Stomach (tissue), 9 donors: ENCODE results near the gene NMBR. TPM values are rescaled to one million over a fixed set of nuclear protein-coding genes. Genes with fewer than 3 reads are reported as not detected.
"Not testable (repeated sequence)": the region's sequence is repeated elsewhere in the genome, so short reads cannot be mapped to it uniquely, and the experiment has no call there.

Experiments used
- DNase-seq, 2 donors: peaks; one replicate each; pipeline versions ENCODE4 v3.0.0 to v3.0.0-alpha.2; 2013 to 2019
- H3K27ac ChIP-seq, 5 donors: fragments of 200-600 bp in 4 of 5; sonication (generic) in 4 of 5; one replicate each; pipeline ENCODE4 v1.5.1; 2013 to 2019; ENCODE audit warnings: mild to moderate bottlenecking in 1 of 5, moderate library complexity in 1 of 5
- H3K27me3 ChIP-seq, 3 donors: fragments of 200-600 bp; sonication (generic); one replicate each; pipeline ENCODE4 v1.5.1; 2017 to 2019; ENCODE audit warnings: mixed run types in 1 of 3
- H3K36me3 ChIP-seq, 4 donors: fragments of 200-600 bp; sonication (generic); 1 replicate in 3 of 4; 2 replicates in 1 of 4; pipeline ENCODE4 v1.5.1; 2016 to 2019
- H3K4me1 ChIP-seq, 4 donors: fragments of 200-600 bp; sonication (generic); one replicate each; pipeline ENCODE4 v1.5.1; 2016 to 2019
- H3K4me3 ChIP-seq, 4 donors: fragments of 200-600 bp; sonication (generic) in 3 of 4; one replicate each; pipeline ENCODE4 v1.5.1; 2016 to 2019; ENCODE audit warnings: mild to moderate bottlenecking in 1 of 4
- H3K9me3 ChIP-seq, 4 donors: fragments of 200-600 bp; sonication (generic); one replicate each; pipeline ENCODE4 v1.5.1; 2016 to 2019
- EP300 ChIP-seq: sonication (generic); formaldehyde crosslinking; IDR thresholded peaks from one replicate; pipeline ENCODE4 v1.6.1; 2017; ENCODE audit warnings: antibody characterized with exemption
- POLR2A ChIP-seq, 4 donors: fragments of 450-650 bp; IDR thresholded peaks; one replicate each; pipeline ENCODE4 v1.6.1; 2016; ENCODE audit warnings: antibody characterized with exemption in 4 of 4, control low read depth in 2 of 4, mild to moderate bottlenecking in 1 of 4, moderate library complexity in 1 of 4
- POLR2AphosphoS5 ChIP-seq, 3 donors: sonication (generic); formaldehyde crosslinking; IDR thresholded peaks; one replicate each; pipeline ENCODE4 v1.6.1; 2016; ENCODE audit warnings: antibody characterized with exemption in 3 of 3
- WGBS, 5 donors: extraction: QIAGEN DNeasy Blood & Tissue Kit in 3 of 5; methylation state at CpG; one replicate each; pipeline versions ENCODE4 v1.1.5 to v1.1.7; 2013 to 2018; 5-methylcytosine and 5-hydroxymethylcytosine counted together
- intact Hi-C: fragments of 100-400 bp; cut with DNase I; formaldehyde crosslinking; loops from one replicate; pipeline ENCODE4 v1.15.1; 2023; ENCODE audit warnings: low total_unique reads
- polyA plus RNA-seq, 3 donors: library from polyadenylated mRNA; stranded (reverse); fragments of 200-250 nt; gene quantifications; one replicate each; pipeline ENCODE4 v1.2.3, GENCODE V29; 2013
- total RNA-seq, 5 donors: library from RNA; depleted of rRNA; stranded (reverse); fragments of >200 nt; gene quantifications; one replicate each; pipeline versions ENCODE4 v1.1.0 to v1.2.3, GENCODE V29; 2014 to 2016
- TF ChIP-seq, protein P1 (sequence below), 7 experiments: fragments of 450-650 bp in 4 of 7; fragments of 200-600 bp in 3 of 7; sonication (generic) in 3 of 7; IDR thresholded peaks; one replicate each; pipeline ENCODE4 v1.5.1; 2016 to 2019; ENCODE audit warnings: antibody characterized with exemption in 7 of 7, control low read depth in 2 of 7, mild to moderate bottlenecking in 1 of 7
- donor health status: healthy with polysubstance abuse.
- donor health status: Bipolar disorder and iron deficiency.
- donor health status: healthy.

NMBR gene
- total and polyA plus RNA-seq, 8 donors: 0.73 TPM; not detected in 7

DNA sequence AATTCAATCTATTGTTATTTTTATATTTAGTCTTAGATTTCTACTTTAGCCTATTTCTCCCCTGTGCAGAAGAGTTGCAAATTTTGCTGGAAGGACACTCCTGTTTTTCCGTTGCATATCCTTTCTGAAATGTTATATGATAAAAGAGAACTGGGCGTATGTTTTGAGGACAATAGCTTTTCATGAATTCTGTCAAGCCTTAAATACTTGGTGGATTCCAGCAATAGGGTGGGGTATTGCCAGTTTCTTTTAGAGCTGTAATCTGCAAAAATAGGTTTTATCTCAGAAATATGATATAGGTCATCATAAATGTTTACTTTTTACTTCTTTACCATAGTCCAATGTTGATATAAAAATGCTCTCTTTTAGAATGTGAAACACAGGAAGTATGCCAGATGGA is 42.1 kb upstream of the NMBR start:
- WGBS, 5 donors: 55 to 94% (median 85%) methylated on average over 2 of the region's 2 CpGs
- no peaks in the 10 kb centered on the region for H3K27me3 ChIP-seq
- H3K27ac ChIP-seq: no peak overlapping the region
- TF ChIP-seq, protein P1, sequence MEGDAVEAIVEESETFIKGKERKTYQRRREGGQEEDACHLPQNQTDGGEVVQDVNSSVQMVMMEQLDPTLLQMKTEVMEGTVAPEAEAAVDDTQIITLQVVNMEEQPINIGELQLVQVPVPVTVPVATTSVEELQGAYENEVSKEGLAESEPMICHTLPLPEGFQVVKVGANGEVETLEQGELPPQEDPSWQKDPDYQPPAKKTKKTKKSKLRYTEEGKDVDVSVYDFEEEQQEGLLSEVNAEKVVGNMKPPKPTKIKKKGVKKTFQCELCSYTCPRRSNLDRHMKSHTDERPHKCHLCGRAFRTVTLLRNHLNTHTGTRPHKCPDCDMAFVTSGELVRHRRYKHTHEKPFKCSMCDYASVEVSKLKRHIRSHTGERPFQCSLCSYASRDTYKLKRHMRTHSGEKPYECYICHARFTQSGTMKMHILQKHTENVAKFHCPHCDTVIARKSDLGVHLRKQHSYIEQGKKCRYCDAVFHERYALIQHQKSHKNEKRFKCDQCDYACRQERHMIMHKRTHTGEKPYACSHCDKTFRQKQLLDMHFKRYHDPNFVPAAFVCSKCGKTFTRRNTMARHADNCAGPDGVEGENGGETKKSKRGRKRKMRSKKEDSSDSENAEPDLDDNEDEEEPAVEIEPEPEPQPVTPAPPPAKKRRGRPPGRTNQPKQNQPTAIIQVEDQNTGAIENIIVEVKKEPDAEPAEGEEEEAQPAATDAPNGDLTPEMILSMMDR (IDR thresholded peaks at IDR 0.05): no peak
- TF ChIP-seq POLR2AphosphoS5 (IDR thresholded peaks at IDR 0.05): no peak
- H3K4me3 ChIP-seq: no peak overlapping the region
- no peaks in the 10 kb centered on the region for H3K9me3 ChIP-seq
- H3K36me3 ChIP-seq: peaks cover 0 to 21% (median 13%) of the 10 kb centered on the region in 4 donors
- DNase-seq: no peak
- no peaks in the 10 kb centered on the region for H3K4me1 ChIP-seq
- intact Hi-C loops: no loop called here

DNA sequence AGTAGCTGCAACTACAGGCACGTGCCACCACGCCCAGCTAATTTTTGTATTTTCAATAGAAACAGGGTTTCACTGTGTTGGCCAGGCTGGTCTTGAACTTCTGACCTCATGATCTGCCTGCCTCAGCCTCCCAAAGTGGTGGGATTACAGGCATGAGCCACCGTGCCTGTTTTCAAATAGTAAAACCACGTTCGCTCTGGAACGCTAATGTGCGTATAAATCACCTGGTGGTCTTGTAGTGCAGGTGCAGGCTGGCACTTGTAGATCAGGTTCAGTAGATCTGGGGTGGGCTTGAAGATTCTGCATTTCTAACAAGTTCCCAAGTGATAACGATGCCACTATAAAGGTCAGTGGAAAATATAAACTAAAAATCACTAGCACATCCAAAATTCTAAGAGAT is 41.4 kb upstream of the NMBR start:
- peaks cover 0 to 21% (median 13%) of the 10 kb centered on the region in 4 donors for H3K36me3 ChIP-seq
- H3K27me3 ChIP-seq, H3K4me1 ChIP-seq, H3K4me3 ChIP-seq, H3K27ac ChIP-seq, H3K9me3 ChIP-seq, DNase-seq, intact Hi-C loops: not testable (repeated sequence)
- 92 to 97% (median 96%) methylated on average over 8 of the region's 8 CpGs for WGBS, 5 donors

- H3K27me3 ChIP-seq: no peaks in the 10 kb centered on the region
- no peak overlapping the region for H3K27ac ChIP-seq
- intact Hi-C loops: no loop called here
- peaks cover 0 to 27% (median 17%) of the 10 kb centered on the region in 4 donors for H3K36me3 ChIP-seq
- TF ChIP-seq POLR2A (IDR thresholded peaks at IDR 0.05) (no peak), POLR2AphosphoS5 (IDR thresholded peaks at IDR 0.05) (no peak), EP300 (no peak)
- TF ChIP-seq, protein P1 (IDR thresholded peaks at IDR 0.05): no peak
- no peaks in the 10 kb centered on the region for H3K4me1 ChIP-seq
- H3K4me3 ChIP-seq: no peak overlapping the region
- DNase-seq: peak in 1 of 2 donors; percentile 70
- 23 to 53% (median 41%) methylated on average over 1 of the region's 1 CpG for WGBS, 5 donors
- no peaks in the 10 kb centered on the region for H3K9me3 ChIP-seq
Observed at GRCh38 chr6:142187209-142187608, 40.3 kb upstream of the NMBR start.

DNA sequence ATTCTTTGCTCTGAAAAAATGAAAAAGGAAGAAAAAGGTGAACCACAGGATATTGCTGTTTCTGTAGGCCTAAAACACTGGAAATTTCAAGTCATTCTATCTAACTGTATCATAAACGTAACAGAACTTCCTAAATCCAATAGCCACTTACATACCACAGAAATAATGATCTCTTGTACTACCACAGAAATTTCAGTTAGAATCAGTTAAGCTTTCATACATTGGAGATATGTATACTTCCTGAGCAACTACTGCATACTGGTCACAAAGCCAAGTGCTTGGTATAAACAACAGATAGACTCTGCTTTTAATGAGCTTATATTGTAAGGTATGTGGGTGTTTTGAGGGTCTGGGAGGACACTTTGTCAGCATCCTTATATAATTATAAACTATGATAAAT is 38.7 kb upstream of the NMBR start:
- Histone ChIP-seq H3K36me3 (peaks cover 0 to 23% (median 18%) of the 10 kb centered on the region in 4 donors), H3K27me3 (no peaks in the 10 kb centered on the region), H3K4me3 (no peak overlapping the region), H3K27ac (no peak overlapping the region), H3K9me3 (no peaks in the 10 kb centered on the region), H3K4me1 (no peaks in the 10 kb centered on the region)
- intact Hi-C loops: no loop called here
- no peak for TF ChIP-seq POLR2A (IDR thresholded peaks at IDR 0.05)
- no peak for TF ChIP-seq EP300
- 90 to 94% (median 91%) methylated on average over 1 of the region's 1 CpG for WGBS, 5 donors
- no peak for DNase-seq

GRCh38 chr6:142184307-142184706 is 37.4 kb upstream of the NMBR start:
- intact Hi-C loops: no loop called here
- TF ChIP-seq POLR2AphosphoS5 (IDR thresholded peaks at IDR 0.05): no peak
- TF ChIP-seq, protein P1 (IDR thresholded peaks at IDR 0.05): no peak
- TF ChIP-seq POLR2A (IDR thresholded peaks at IDR 0.05): no peak
- no peak for TF ChIP-seq EP300
- H3K36me3 ChIP-seq: peaks cover 0 to 14% (median 7%) of the 10 kb centered on the region in 4 donors
- 84 to 99% (median 89%) methylated on average over 2 of the region's 2 CpGs for WGBS, 5 donors
- no peak overlapping the region for H3K4me3 ChIP-seq
- no peaks in the 10 kb centered on the region for H3K4me1 ChIP-seq
- H3K27me3 ChIP-seq: no peaks in the 10 kb centered on the region
- H3K9me3 ChIP-seq: no peaks in the 10 kb centered on the region
- no peak overlapping the region for H3K27ac ChIP-seq
- DNase-seq: no peak
